MCF 10A (cell line): ENCODE data around the gene MAP6. TPM values are rescaled to one million over a fixed set of nuclear protein-coding genes. Genes with fewer than 3 reads are reported as not detected.

Experiments
- BruUV-seq: library from RNA; stranded (reverse); fragments of 400-500 nt; replicated peaks from 2 replicates; lab custom pipeline; 2021; lab: Mats Ljungman, UMichigan
- CTCF ChIA-PET: fragments of 300-600 bp; sonication (Branson Sonifier 250); formaldehyde crosslinking; extraction: SDS; loops from one replicate; lab custom pipeline; 2021; ENCODE audit warnings: antibody characterized with exemption, inconsistent platforms; lab: Yijun Ruan, JAX
- POLR2A ChIA-PET: fragments of 300-600, 350-650 bp; sonication (Branson Sonifier 250); formaldehyde crosslinking; extraction: SDS; loops from one replicate; lab custom pipeline; 2020; ENCODE audit warnings: antibody characterized with exemption, inconsistent platforms; lab: Yijun Ruan, JAX
- DNase-seq: peaks from one replicate; pipeline ENCODE4 v3.0.0-alpha.2; 2018; ENCODE audit not compliant: unreplicated experiment
- H3K27ac Mint-ChIP-seq: one replicate; pipeline ENCODE4 v1.8.0; 2022; ENCODE audit warnings: mild to moderate bottlenecking, low read depth, mixed read lengths; ENCODE audit not compliant: unreplicated experiment
- H3K27me3 Mint-ChIP-seq: one replicate; pipeline ENCODE4 v1.8.0; 2022; ENCODE audit warnings: mixed read lengths; ENCODE audit not compliant: insufficient read depth, unreplicated experiment
- H3K36me3 Mint-ChIP-seq: one replicate; pipeline ENCODE4 v1.8.0; 2022; ENCODE audit warnings: mild to moderate bottlenecking, moderate library complexity, mixed read lengths; ENCODE audit not compliant: insufficient read depth, unreplicated experiment
- H3K4me1 Mint-ChIP-seq: one replicate; pipeline ENCODE4 v1.8.0; 2022; ENCODE audit warnings: mixed read lengths; ENCODE audit not compliant: insufficient read depth, unreplicated experiment
- H3K4me3 Mint-ChIP-seq: one replicate; pipeline ENCODE4 v1.8.0; 2022; ENCODE audit warnings: mild to moderate bottlenecking, moderate library complexity, mixed read lengths; ENCODE audit not compliant: unreplicated experiment
- H3K9me3 Mint-ChIP-seq: one replicate; pipeline ENCODE4 v1.8.0; 2022; ENCODE audit warnings: mixed read lengths; ENCODE audit not compliant: unreplicated experiment
- CTCF ChIP-seq: fragments of 200-600 bp; IDR thresholded peaks from one replicate; pipeline ENCODE4 v1.8.0; 2022; ENCODE audit warnings: antibody characterized with exemption, mild to moderate bottlenecking; ENCODE audit not compliant: unreplicated experiment
- intact Hi-C: fragments of 100-400 bp; cut with micrococcal nuclease; formaldehyde crosslinking; loops from 2 replicates; pipeline ENCODE4 v1.14.1; 2022
- total RNA-seq: library from RNA; stranded (reverse); gene quantifications from 2 replicates; pipeline ENCODE4 v1.2.3, GENCODE V29; 2022

Gene MAP6
- total RNA-seq, 1 experiment from 2014 or later: not detected

GRCh38 chr11:75566763-75567279 lies 102.0 kb downstream of the MAP6 start:
- no peak overlapping the region for H3K4me3 Mint-ChIP-seq
- no peaks in the 10 kb centered on the region for H3K9me3 Mint-ChIP-seq
- intact Hi-C loops: no loop called here
- no peak for DNase-seq
- POLR2A ChIA-PET: interaction anchor here (0.7 to 3.5 kb wide), 2 partner anchors 8 to 27 kb away, joined by 3 to 28 read pairs; no protein-coding TSS in a partner anchor
- H3K27ac Mint-ChIP-seq: no peak overlapping the region
- BruUV-seq: no TSS peak
- peaks cover 44% of the 10 kb centered on the region for H3K36me3 Mint-ChIP-seq
- TF ChIP-seq CTCF: no peak
- peaks cover 21% of the 10 kb centered on the region for H3K4me1 Mint-ChIP-seq
- no peaks in the 10 kb centered on the region for H3K27me3 Mint-ChIP-seq
- CTCF ChIA-PET: interaction anchor here (0.7 to 1.9 kb wide), 4 partner anchors 8 to 641 kb away, joined by 3 to 12 read pairs (median 6); no protein-coding TSS in a partner anchor

GRCh38 chr11:75565916-75566762 lies 102.7 kb downstream of the MAP6 start:
- Mint-ChIP-seq H3K4me3 (no peak overlapping the region), H3K36me3 (peaks cover 37% of the 10 kb centered on the region), H3K9me3 (no peaks in the 10 kb centered on the region), H3K4me1 (peaks cover 26% of the 10 kb centered on the region), H3K27me3 (no peaks in the 10 kb centered on the region), H3K27ac (no peak overlapping the region)
- no peak for DNase-seq
- TF ChIP-seq CTCF: no peak
- no TSS peak for BruUV-seq
- ChIA-PET POLR2A (interaction anchor here (0.6 to 3.5 kb wide), 3 partner anchors 9 to 389 kb away, joined by 3 to 28 read pairs (median 3); no protein-coding TSS in a partner anchor), CTCF (interaction anchor here (0.6 to 1.3 kb wide), 6 partner anchors 9 to 552 kb away, joined by 3 to 8 read pairs (median 4); no protein-coding TSS in a partner anchor)
- intact Hi-C loops: no loop called here

- CTCF ChIA-PET: interaction anchor here (0.6 to 1.3 kb wide), 5 partner anchors 12 to 552 kb away, joined by 3 to 8 read pairs (median 3); no protein-coding TSS in a partner anchor
- intact Hi-C loops: no loop called here
- H3K4me1 Mint-ChIP-seq: peaks cover 26% of the 10 kb centered on the region
Observed at GRCh38 chr11:75565221-75565814, 103.5 kb downstream of the MAP6 start.

More at GRCh38 chr11:75565221-75565814, 103.5 kb downstream of the MAP6 start:
- peak; percentile 69 for DNase-seq
- Mint-ChIP-seq H3K27me3 (no peaks in the 10 kb centered on the region), H3K4me3 (peak overlapping the region; percentile 36), H3K27ac (peak overlapping the region; percentile 94), H3K36me3 (peaks cover 30% of the 10 kb centered on the region), H3K9me3 (no peaks in the 10 kb centered on the region)
- POLR2A ChIA-PET: interaction anchor here (0.6 to 3.5 kb wide), 3 partner anchors 10 to 390 kb away, joined by 3 to 28 read pairs (median 3); no protein-coding TSS in a partner anchor
- TF ChIP-seq CTCF: no peak
- no TSS peak for BruUV-seq
